Prostate gland (tissue), 2 donors: ENCODE data around the gene FBN2.

ENCODE experiments used
- POLR2A ChIP-seq: fragments of 450-650 bp; IDR thresholded peaks from one replicate; pipeline ENCODE4 v1.6.1; 2016; ENCODE audit warnings: antibody characterized with exemption, mild to moderate bottlenecking
- TF ChIP-seq, protein P1 (sequence below), 4 experiments: fragments of 200-600 bp in 2 of 4; fragments of 450-650 bp in 2 of 4; sonication (generic) in 2 of 4; IDR thresholded peaks; 1 replicate in 3 of 4; 2 replicates in 1 of 4; pipeline ENCODE4 v1.5.1; 2016 to 2019; ENCODE audit warnings: antibody characterized with exemption in 4 of 4, mild to moderate bottlenecking in 2 of 4, moderate library complexity in 2 of 4

DNA sequence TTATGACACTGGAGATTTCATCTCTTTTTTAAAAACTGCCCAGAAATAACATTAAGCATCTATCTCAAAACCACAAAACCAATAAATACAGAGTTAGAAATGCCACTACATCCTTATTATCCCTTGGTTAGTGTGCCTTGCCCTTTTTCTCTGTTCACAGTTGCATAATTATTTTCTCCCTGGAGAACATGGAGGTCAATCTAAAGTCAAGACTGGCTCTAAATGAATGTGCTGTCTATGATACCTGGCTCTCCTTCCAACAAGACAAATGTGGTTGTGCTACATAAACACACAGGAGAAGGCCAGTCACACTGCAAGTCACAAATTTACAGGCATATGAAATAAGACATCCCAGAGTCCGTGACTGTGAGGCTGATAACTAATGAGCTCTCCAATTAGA is 2.8 kb downstream of the FBN2 start:
- TF ChIP-seq, protein P1, sequence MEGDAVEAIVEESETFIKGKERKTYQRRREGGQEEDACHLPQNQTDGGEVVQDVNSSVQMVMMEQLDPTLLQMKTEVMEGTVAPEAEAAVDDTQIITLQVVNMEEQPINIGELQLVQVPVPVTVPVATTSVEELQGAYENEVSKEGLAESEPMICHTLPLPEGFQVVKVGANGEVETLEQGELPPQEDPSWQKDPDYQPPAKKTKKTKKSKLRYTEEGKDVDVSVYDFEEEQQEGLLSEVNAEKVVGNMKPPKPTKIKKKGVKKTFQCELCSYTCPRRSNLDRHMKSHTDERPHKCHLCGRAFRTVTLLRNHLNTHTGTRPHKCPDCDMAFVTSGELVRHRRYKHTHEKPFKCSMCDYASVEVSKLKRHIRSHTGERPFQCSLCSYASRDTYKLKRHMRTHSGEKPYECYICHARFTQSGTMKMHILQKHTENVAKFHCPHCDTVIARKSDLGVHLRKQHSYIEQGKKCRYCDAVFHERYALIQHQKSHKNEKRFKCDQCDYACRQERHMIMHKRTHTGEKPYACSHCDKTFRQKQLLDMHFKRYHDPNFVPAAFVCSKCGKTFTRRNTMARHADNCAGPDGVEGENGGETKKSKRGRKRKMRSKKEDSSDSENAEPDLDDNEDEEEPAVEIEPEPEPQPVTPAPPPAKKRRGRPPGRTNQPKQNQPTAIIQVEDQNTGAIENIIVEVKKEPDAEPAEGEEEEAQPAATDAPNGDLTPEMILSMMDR (IDR thresholded peaks at IDR 0.05), result no peak
- no peak for TF ChIP-seq POLR2A
